Memory B cell (primary cell): ENCODE measurements around the gene PCDHGB4.
"Not testable (repeated sequence)": the region's sequence is repeated elsewhere in the genome, so short reads cannot be mapped to it uniquely, and the experiment has no call there.

Experiments
- ATAC-seq: fragments of 150-1000 bp; cut with Tn5 transposase; 2 replicates; pipeline ENCODE4 v1.10.0; 2021; ENCODE audit warnings: low read depth, mild to moderate bottlenecking, moderate library complexity
- DNase-seq, 2 donors: peaks; one replicate each; pipeline ENCODE4 v3.0.0; 2022; ENCODE audit warnings: low spot score in 2 of 2
- H3K27ac Mint-ChIP-seq: one replicate; pipeline ENCODE4 v1.8.0; 2022; ENCODE audit warnings: mild to moderate bottlenecking, moderate library complexity, mixed read lengths
- H3K27me3 Mint-ChIP-seq: one replicate; pipeline ENCODE4 v1.8.0; 2022; ENCODE audit warnings: mixed read lengths
- H3K36me3 Mint-ChIP-seq: one replicate; pipeline ENCODE4 v1.8.0; 2022; ENCODE audit warnings: mild to moderate bottlenecking, mixed read lengths
- H3K4me1 Mint-ChIP-seq: one replicate; pipeline ENCODE4 v1.8.0; 2022; ENCODE audit warnings: mixed read lengths
- H3K4me3 Mint-ChIP-seq: one replicate; pipeline ENCODE4 v1.8.0; 2022; ENCODE audit warnings: mild to moderate bottlenecking, moderate library complexity, mixed read lengths
- H3K9me3 Mint-ChIP-seq: one replicate; pipeline ENCODE4 v1.8.0; 2022; ENCODE audit warnings: mixed read lengths

PCDHGB4 gene

DNA sequence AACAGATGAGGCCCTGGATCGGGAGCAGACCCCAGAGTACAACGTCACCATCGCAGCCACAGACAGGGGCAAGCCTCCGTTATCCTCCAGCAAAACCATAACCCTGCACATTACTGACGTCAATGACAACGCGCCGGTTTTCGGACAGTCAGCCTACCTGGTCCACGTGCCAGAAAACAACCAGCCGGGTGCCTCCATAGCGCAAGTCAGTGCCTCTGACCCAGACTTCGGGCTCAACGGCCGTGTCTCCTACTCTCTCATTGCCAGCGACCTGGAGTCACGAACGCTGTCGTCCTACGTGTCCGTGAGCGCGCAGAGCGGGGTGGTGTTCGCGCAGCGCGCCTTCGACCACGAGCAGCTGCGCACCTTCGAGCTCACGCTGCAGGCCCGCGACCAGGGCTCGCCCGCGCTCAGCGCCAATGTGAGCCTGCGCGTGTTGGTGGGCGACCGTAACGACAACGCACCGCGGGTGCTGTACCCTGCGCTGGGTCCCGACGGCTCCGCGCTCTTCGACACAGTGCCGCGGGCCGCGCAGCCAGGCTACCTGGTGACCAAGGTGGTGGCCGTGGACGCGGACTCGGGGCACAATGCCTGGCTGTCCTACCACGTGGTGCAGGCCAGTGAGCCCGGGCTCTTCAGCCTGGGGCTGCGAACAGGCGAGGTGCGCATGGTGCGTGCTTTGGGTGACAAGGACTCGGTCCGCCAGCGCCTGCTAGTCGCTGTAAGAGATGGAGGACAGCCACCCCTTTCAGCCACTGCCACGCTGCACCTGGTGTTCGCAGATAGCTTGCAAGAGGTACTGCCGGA is 31.8 kb downstream of the PCDHGB4 start:
- no peak for DNase-seq
- Mint-ChIP-seq H3K36me3 (peaks cover 5% of the 10 kb centered on the region), H3K4me3 (no peak overlapping the region), H3K9me3 (peaks cover 15% of the 10 kb centered on the region), H3K27ac (no peak overlapping the region), H3K27me3 (peaks cover 19% of the 10 kb centered on the region), H3K4me1 (peaks cover 4% of the 10 kb centered on the region)
- ATAC-seq, result no peak

DNA sequence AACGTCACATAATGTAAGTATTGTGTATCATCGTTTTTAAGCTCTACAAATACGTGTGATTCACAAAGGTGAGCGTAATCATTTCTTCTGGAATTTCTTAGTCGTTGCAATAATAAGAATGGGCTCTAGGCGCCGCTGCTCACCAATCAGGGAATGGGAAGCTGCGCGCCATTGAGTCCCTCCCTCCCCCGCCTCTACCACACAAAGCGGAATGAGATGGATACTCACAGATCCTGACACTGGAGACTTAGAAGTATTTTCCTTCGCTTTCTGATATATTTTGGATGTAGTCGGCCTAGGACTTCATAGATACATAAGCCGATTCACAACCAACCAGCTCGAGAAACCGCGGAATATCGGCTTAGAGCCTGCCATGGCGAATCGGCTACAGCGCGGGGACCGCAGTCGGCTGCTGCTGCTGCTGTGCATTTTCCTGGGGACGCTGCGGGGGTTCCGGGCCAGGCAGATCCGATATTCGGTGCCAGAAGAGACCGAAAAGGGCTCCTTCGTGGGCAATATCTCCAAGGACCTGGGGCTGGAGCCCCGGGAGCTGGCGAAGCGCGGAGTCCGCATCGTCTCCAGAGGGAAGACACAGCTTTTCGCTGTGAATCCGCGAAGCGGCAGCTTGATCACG is 33.5 kb downstream of the PCDHGB4 start, which contains the start of gene PCDHGA11:
Gene PCDHGA11, plus strand, starts transcription at position 197 of the 634 bp plus-strand sequence. Its CDS starts 177 bp downstream, at position 374.
- Mint-ChIP-seq H3K4me1 (peaks cover 4% of the 10 kb centered on the region), H3K27me3 (peaks cover 15% of the 10 kb centered on the region), H3K27ac (peak within 1 kb of the TSS; percentile 72), H3K4me3 (peak within 1 kb of the TSS; percentile 80), H3K9me3 (peaks cover 15% of the 10 kb centered on the region), H3K36me3 (peaks cover 5% of the 10 kb centered on the region)
- DNase-seq (no peak), ATAC-seq (peak; percentile 37)

DNA sequence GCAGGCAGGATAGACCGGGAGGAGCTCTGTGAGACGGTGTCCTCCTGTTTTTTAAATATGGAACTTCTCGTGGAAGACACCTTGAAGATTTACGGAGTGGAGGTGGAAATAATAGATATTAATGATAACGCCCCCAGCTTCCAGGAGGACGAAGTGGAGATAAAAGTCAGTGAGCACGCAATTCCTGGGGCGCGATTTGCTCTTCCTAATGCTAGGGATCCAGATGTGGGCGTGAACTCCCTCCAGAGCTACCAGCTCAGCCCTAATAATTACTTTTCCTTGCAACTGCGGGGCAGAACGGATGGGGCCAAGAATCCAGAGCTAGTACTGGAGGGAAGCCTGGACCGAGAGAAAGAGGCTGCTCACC is 34.0 kb downstream of the PCDHGB4 start:
- ATAC-seq, result no peak
- Mint-ChIP-seq H3K27ac (peak overlapping the region; percentile 72), H3K4me1 (peaks cover 4% of the 10 kb centered on the region)

DNA sequence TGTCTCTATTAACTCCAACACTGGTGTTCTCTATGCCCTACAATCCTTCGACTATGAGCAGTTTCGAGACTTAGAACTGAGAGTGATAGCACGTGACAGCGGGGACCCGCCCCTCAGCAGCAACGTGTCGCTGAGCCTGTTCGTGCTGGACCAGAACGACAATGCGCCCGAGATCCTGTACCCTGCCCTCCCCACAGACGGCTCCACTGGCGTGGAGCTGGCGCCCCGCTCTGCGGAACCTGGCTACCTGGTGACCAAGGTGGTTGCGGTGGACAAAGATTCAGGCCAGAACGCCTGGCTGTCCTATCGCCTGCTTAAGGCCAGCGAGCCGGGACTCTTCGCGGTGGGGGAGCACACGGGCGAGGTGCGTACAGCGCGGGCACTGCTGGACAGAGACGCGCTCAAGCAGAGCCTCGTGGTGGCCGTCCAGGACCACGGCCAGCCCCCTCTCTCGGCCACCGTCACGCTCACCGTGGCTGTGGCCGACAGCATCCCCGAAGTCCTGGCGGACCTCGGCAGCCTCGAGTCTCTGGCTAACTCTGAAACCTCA is 35.3 kb downstream of the PCDHGB4 start:
- Mint-ChIP-seq H3K4me1 (peaks cover 4% of the 10 kb centered on the region), H3K27me3 (peaks cover 13% of the 10 kb centered on the region), H3K36me3 (peaks cover 5% of the 10 kb centered on the region), H3K27ac (no peak overlapping the region), H3K9me3 (peaks cover 17% of the 10 kb centered on the region), H3K4me3 (no peak overlapping the region)
- DNase-seq (no peak), ATAC-seq (no peak)

More for the DNA sequence above, 34.0 kb downstream of the PCDHGB4 start:
- Mint-ChIP-seq H3K4me3 (peak overlapping the region; percentile 80), H3K9me3 (peaks cover 15% of the 10 kb centered on the region), H3K36me3 (peaks cover 5% of the 10 kb centered on the region), H3K27me3 (peaks cover 14% of the 10 kb centered on the region)
- no peak for DNase-seq

DNA sequence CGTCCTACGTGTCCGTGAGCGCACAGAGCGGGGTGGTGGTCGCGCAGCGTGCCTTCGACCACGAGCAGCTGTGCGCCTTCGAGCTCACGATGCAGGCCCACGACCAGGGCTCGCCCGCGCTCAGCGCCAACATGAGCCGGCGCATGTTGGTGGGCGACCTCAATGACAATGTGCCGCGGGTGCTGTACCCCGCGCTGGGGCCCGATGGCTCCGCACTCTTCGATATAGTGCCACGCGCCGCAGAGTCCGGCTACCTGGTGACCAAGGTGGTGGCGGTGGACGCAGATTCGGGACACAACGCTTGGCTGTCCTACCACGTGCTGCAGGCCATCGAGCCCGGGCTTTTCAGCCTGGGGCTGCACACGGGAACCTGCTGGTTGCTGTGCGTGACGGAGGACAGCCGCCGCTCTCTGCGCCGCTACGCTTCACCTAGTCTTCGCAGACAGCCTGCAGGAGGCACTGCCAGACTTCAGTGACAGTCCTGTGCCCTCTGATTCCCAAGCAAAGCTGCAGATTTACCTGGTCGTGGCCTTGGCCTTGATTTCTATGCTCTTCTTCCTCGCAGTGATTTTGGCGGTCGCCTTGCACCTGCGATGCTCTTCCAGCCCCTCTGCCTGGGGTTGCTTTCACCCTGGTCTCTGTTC is 40.4 kb downstream of the PCDHGB4 start:
- H3K9me3 Mint-ChIP-seq, result peaks cover 10% of the 10 kb centered on the region
- DNase-seq, result no peak
- peaks cover 6% of the 10 kb centered on the region for H3K4me1 Mint-ChIP-seq
- H3K27me3 Mint-ChIP-seq, result peaks cover 16% of the 10 kb centered on the region
- H3K36me3 Mint-ChIP-seq, result peaks cover 6% of the 10 kb centered on the region
- H3K4me3 Mint-ChIP-seq, result no peak overlapping the region
- no peak for ATAC-seq
- H3K27ac Mint-ChIP-seq, result no peak overlapping the region

DNA sequence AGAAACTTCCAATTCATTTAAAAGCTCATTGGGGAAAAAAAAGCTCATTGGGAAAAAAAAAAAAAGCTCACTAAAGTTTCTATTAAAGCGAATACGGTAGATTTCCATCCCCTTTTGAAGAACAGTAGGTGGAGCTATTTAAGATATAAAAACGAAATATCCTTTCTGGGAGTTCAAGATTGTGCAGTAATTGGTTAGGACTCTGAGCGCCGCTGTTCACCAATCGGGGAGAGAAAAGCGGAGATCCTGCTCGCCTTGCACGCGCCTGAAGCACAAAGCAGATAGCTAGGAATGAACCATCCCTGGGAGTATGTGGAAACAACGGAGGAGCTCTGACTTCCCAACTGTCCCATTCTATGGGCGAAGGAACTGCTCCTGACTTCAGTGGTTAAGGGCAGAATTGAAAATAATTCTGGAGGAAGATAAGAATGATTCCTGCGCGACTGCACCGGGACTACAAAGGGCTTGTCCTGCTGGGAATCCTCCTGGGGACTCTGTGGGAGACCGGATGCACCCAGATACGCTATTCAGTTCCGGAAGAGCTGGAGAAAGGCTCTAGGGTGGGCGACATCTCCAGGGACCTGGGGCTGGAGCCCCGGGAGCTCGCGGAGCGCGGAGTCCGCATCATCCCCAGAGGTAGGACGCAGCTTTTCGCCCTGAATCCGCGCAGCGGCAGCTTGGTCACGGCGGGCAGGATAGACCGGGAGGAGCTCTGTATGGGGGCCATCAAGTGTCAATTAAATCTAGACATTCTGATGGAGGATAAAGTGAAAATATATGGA is 43.0 kb downstream of the PCDHGB4 start, which contains the start of gene PCDHGA12:
Gene PCDHGA12, plus strand, starts transcription at position 176 of the 782 bp plus-strand sequence. Its CDS starts 253 bp downstream, at position 429.
- Mint-ChIP-seq H3K4me3 (peak within 1 kb of the TSS; percentile 91), H3K9me3 (peaks cover 12% of the 10 kb centered on the region), H3K4me1 (peaks cover 6% of the 10 kb centered on the region), H3K36me3 (peaks cover 8% of the 10 kb centered on the region), H3K27ac (peak within 1 kb of the TSS; percentile 74), H3K27me3 (peaks cover 10% of the 10 kb centered on the region)
- peak; percentile 83 for ATAC-seq
- DNase-seq, result peak in 1 of 2 donors; percentile 51

DNA sequence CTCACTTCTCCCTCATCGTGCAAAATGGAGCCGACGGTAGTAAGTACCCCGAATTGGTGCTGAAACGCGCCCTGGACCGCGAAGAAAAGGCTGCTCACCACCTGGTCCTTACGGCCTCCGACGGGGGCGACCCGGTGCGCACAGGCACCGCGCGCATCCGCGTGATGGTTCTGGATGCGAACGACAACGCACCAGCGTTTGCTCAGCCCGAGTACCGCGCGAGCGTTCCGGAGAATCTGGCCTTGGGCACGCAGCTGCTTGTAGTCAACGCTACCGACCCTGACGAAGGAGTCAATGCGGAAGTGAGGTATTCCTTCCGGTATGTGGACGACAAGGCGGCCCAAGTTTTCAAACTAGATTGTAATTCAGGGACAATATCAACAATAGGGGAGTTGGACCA is 43.8 kb downstream of the PCDHGB4 start:
- DNase-seq (peak in 1 of 2 donors; percentile 52), ATAC-seq (peak; percentile 61)
- H3K4me1 Mint-ChIP-seq, result peaks cover 6% of the 10 kb centered on the region
- H3K27me3 Mint-ChIP-seq, result peaks cover 10% of the 10 kb centered on the region
- peaks cover 8% of the 10 kb centered on the region for H3K36me3 Mint-ChIP-seq
- peak overlapping the region; percentile 91 for H3K4me3 Mint-ChIP-seq
- H3K27ac Mint-ChIP-seq, result peak overlapping the region; percentile 74
- peaks cover 12% of the 10 kb centered on the region for H3K9me3 Mint-ChIP-seq

DNA sequence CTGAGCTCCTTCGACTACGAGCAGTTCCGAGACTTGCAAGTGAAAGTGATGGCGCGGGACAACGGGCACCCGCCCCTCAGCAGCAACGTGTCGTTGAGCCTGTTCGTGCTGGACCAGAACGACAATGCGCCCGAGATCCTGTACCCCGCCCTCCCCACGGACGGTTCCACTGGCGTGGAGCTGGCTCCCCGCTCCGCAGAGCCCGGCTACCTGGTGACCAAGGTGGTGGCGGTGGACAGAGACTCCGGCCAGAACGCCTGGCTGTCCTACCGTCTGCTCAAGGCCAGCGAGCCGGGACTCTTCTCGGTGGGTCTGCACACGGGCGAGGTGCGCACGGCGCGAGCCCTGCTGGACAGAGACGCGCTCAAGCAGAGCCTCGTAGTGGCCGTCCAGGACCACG is 44.8 kb downstream of the PCDHGB4 start:
- ATAC-seq, DNase-seq, H3K4me1 Mint-ChIP-seq, H3K9me3 Mint-ChIP-seq, H3K36me3 Mint-ChIP-seq: not testable (repeated sequence)
- peak overlapping the region; percentile 24 for H3K27ac Mint-ChIP-seq
- peak overlapping the region; percentile 91 for H3K4me3 Mint-ChIP-seq
- H3K27me3 Mint-ChIP-seq, result peaks cover 10% of the 10 kb centered on the region

DNA sequence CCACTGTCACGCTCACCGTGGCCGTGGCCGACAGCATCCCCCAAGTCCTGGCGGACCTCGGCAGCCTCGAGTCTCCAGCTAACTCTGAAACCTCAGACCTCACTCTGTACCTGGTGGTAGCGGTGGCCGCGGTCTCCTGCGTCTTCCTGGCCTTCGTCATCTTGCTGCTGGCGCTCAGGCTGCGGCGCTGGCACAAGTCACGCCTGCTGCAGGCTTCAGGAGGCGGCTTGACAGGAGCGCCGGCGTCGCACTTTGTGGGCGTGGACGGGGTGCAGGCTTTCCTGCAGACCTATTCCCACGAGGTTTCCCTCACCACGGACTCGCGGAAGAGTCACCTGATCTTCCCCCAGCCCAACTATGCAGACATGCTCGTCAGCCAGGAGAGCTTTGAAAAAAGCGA is 45.2 kb downstream of the PCDHGB4 start:
- ATAC-seq, H3K4me3 Mint-ChIP-seq, H3K36me3 Mint-ChIP-seq, H3K4me1 Mint-ChIP-seq, DNase-seq, H3K9me3 Mint-ChIP-seq: not testable (repeated sequence)
- Mint-ChIP-seq H3K27ac (peak overlapping the region; percentile 18), H3K27me3 (peaks cover 10% of the 10 kb centered on the region)

DNA sequence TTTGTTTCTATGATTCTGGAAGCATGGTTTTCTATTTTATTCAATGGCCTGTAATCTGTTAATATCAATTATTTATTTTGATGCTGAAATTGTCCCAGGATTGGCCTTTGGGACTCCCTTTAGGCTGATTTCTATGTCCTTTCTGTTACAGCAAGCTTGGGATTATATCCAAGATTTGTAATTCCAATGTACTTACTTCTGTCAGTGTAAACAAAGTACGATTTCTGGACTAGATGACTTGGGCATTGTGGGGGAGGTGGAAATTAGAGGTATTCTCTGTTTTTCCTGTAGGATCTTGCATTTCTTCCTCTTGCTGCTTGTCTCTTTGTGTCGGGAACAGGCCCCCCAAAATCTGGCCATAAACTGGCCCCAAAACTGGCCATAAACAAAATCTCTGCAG is 46.5 kb downstream of the PCDHGB4 start:
- Mint-ChIP-seq H3K27ac (no peak overlapping the region), H3K27me3 (peaks cover 8% of the 10 kb centered on the region), H3K4me1 (peaks cover 6% of the 10 kb centered on the region), H3K9me3 (peaks cover 10% of the 10 kb centered on the region), H3K4me3 (no peak overlapping the region), H3K36me3 (peaks cover 5% of the 10 kb centered on the region)
- DNase-seq (no peak), ATAC-seq (no peak)

DNA sequence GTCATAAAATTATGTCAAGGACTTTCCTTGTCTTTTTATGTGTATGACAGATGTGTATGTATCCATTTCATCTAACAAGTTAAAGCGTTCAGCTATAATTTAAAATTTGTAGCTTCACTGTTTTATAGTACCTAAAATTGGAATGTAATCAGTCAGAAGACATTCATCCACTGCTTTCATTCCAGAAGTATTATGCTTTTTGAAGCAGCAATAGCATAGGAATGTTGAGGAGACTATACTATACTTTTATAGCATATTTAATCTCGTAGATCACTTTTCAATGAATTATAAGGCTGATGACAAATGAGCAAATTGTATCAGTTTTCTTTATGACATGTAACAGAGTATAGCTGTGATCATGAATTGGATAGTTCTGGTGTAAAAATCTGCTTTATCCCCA is 49.7 kb downstream of the PCDHGB4 start:
- H3K9me3 Mint-ChIP-seq, result peaks cover 6% of the 10 kb centered on the region
- no peaks in the 10 kb centered on the region for H3K4me1 Mint-ChIP-seq
- H3K36me3 Mint-ChIP-seq, result peaks cover 7% of the 10 kb centered on the region
- H3K4me3 Mint-ChIP-seq, result no peak overlapping the region
- ATAC-seq (no peak), DNase-seq (no peak)
- H3K27ac Mint-ChIP-seq, result no peak overlapping the region
- H3K27me3 Mint-ChIP-seq, result no peaks in the 10 kb centered on the region

DNA sequence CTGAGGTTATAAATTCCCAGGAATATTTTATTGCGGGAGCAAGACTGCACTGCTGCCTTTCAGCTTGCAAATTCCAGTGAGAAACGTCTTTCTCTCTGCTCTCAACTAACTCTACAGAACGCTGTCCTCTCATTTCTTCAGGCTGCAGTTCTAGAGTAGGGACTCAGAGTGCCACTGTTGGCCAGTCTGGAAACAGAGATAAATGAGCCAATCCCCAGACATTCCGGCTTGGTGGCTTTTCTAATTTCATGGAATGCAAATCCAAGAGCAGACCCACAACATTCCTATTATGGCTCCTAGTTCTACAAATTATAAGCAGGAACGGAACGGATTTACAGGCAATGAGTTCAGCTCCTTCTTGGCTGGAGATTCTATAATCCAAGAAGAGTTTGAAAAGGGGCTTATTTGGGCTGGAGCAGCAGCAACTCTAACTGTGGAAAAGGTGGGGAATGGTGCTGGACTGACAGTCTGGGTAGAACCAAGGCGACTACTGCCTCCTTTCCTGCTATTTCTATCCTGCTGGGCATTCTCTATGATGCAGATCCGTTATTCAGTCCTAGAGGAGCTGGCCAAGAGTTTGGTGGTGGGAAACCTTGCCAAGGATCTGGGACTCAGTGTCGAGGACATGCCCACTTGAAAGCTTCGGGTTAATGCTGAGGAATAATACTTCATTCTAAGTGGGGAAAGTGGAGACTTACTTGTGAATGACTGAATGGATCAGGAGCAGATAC is 52.1 kb downstream of the PCDHGB4 start:
- Mint-ChIP-seq H3K27me3 (peaks cover under 1% of the 10 kb centered on the region), H3K9me3 (peaks cover 5% of the 10 kb centered on the region), H3K4me1 (no peaks in the 10 kb centered on the region), H3K36me3 (peaks cover 2% of the 10 kb centered on the region), H3K27ac (no peak overlapping the region), H3K4me3 (no peak overlapping the region)
- ATAC-seq, result no peak
- DNase-seq, result no peak
